Measurements from ENCODE around the gene LINGO4.

The LINGO4 gene

DNA sequence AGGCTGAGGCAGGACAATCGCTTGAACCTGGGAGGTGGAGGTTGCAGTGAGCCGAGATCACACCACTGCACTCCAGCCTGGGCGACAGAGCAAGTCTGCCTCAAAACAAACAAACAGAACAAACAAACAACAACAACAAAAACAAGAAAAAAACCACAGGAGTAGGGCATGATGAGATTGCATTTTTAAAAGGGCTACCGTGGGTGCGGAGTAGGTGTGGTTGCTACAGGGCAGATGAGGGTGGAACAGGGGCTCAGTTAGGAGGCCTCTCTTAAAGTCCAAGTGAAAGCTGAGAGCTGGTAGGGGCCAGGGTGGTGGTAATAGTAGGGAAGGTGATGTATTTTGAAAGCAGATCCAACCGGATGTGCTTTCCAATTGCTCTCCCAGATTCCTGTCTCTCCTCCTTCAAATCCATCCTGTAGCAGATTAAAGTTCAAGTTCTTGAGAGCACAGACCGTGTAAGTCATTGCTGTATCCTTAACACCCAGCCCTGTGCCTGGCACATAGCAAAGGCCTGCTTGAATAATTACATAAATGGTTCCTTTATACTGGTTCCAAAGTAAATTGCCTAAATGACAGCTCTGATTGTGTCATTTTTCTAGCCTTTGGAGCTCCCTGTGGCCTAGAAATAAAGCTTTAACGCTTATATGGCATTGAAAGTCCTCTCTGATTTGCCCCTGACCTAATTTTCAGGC is 4.2 kb upstream of the LINGO4 start:
- no CpG with 5 or more reads among the region's 8 CpGs for WGBS, 2 donors (ENCODE audit: extremely low coverage in 2 of 2, insufficient read length in 2 of 2, insufficient replicate concordance in 1 of 2)
- H3K36me3 ChIP-seq (replicated peaks in 1 of 2; ENCODE audit: control insufficient read depth in 2 of 2, insufficient read depth in 2 of 2, low read length in 2 of 2) = no peaks in the 10 kb centered on the region
- H3K4me1 ChIP-seq (ENCODE audit: control insufficient read depth in 2 of 2, insufficient read depth in 1 of 2, low read depth in 1 of 2, low read length in 2 of 2) = peaks cover 0 to 4% of the 10 kb centered on the region in 2 donors
- H2BK120ac ChIP-seq (ENCODE audit: low read depth, low read length) = no peak overlapping the region
- no peak overlapping the region for H2AK5ac ChIP-seq (ENCODE audit: low read depth, low read length)
- peaks cover 1% of the 10 kb centered on the region for H3K79me1 ChIP-seq (ENCODE audit: low read depth, low read length)
- H2AFZ ChIP-seq (ENCODE audit: low read length) = no peak overlapping the region
- H3K27me3 ChIP-seq (ENCODE audit: control insufficient read depth in 3 of 3, insufficient read depth in 3 of 3, low read depth in 1 of 3, low read length in 3 of 3) = peaks cover 0 to 84% (median 0%) of the 10 kb centered on the region in 3 experiments
- no peak overlapping the region for H4K91ac ChIP-seq (ENCODE audit: low read depth, low read length, poor library complexity)
- H3K9me3 ChIP-seq (replicated peaks in 1 of 2; ENCODE audit: control insufficient read depth in 2 of 2, insufficient read depth in 1 of 2, low read depth in 1 of 2, low read length in 2 of 2) = no peaks in the 10 kb centered on the region
- H3K4me3 ChIP-seq (ENCODE audit: low read length in 2 of 2) = no peak overlapping the region
- H4K8ac ChIP-seq (ENCODE audit: low read depth, low read length) = no peak overlapping the region
- H2BK15ac ChIP-seq (ENCODE audit: low read length) = no peak overlapping the region
- H2BK5ac ChIP-seq (ENCODE audit: low read length) = no peak overlapping the region
- no peak overlapping the region for H3K27ac ChIP-seq (replicated peaks; ENCODE audit: low read length)
- no peak overlapping the region for H3K9ac ChIP-seq (ENCODE audit: low read depth, low read length, poor library complexity)
- no peak overlapping the region for H3K23ac ChIP-seq (ENCODE audit: low read depth, low read length, poor library complexity)
- no peak overlapping the region for H3K18ac ChIP-seq (ENCODE audit: low read length)
- H2BK12ac ChIP-seq (ENCODE audit: low read length) = no peak overlapping the region
- DNase-seq (ENCODE audit: low spot score) = no peak
- no peak overlapping the region for H3K4ac ChIP-seq (ENCODE audit: low read length)
- H3K14ac ChIP-seq (ENCODE audit: low read length) = no peak overlapping the region
- no peak overlapping the region for H3K4me2 ChIP-seq (ENCODE audit: insufficient read depth, low read length, poor library complexity, severe bottlenecking)

DNA sequence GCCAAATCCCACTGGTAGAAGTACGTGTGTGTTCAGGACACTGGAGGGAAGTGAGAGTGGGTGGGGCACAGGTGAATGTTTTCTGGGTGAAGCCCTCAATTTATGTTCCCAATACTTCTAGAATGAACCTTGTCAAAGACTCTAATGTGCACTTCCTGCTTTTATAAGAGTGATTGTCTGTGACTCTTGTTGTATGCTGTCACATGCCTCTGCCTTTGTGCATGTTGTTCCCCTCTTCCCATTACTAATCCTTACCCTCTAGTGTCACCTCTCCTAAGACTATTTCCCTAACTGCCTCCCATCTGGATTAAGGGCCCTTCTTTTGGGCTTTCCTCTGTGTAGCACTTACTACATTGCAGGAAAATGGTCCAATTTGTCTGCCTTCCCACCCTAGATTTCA is 2.5 kb upstream of the LINGO4 start:
- H2BK120ac ChIP-seq (ENCODE audit: low read depth, low read length) = no peak overlapping the region
- no peak overlapping the region for H3K4me2 ChIP-seq (ENCODE audit: insufficient read depth, low read length, poor library complexity, severe bottlenecking)
- no peak overlapping the region for H2BK15ac ChIP-seq (ENCODE audit: low read length)
- peaks cover 0 to 85% (median 0%) of the 10 kb centered on the region in 3 experiments for H3K27me3 ChIP-seq (ENCODE audit: control insufficient read depth in 3 of 3, insufficient read depth in 3 of 3, low read depth in 1 of 3, low read length in 3 of 3)
- H2BK5ac ChIP-seq (ENCODE audit: low read length) = no peak overlapping the region
- no peak overlapping the region for H3K4ac ChIP-seq (ENCODE audit: low read length)
- H3K9me3 ChIP-seq (replicated peaks in 1 of 2; ENCODE audit: control insufficient read depth in 2 of 2, insufficient read depth in 1 of 2, low read depth in 1 of 2, low read length in 2 of 2) = no peaks in the 10 kb centered on the region
- H3K14ac ChIP-seq (ENCODE audit: low read length) = no peak overlapping the region
- no peak for DNase-seq (ENCODE audit: low spot score)
- no CpG with 5 or more reads among the region's 1 CpG for WGBS, 2 donors (ENCODE audit: extremely low coverage in 2 of 2, insufficient read length in 2 of 2, insufficient replicate concordance in 1 of 2)
- H3K23ac ChIP-seq (ENCODE audit: low read depth, low read length, poor library complexity) = no peak overlapping the region
- H2BK12ac ChIP-seq (ENCODE audit: low read length) = no peak overlapping the region
- no peaks in the 10 kb centered on the region for H3K36me3 ChIP-seq (replicated peaks in 1 of 2; ENCODE audit: control insufficient read depth in 2 of 2, insufficient read depth in 2 of 2, low read length in 2 of 2)
- no peak overlapping the region for H2AFZ ChIP-seq (ENCODE audit: low read length)
- no peak overlapping the region for H4K91ac ChIP-seq (ENCODE audit: low read depth, low read length, poor library complexity)
- peaks cover 1% of the 10 kb centered on the region for H3K79me1 ChIP-seq (ENCODE audit: low read depth, low read length)
- H3K4me1 ChIP-seq (ENCODE audit: control insufficient read depth in 2 of 2, insufficient read depth in 1 of 2, low read depth in 1 of 2, low read length in 2 of 2) = peaks cover 0 to 4% of the 10 kb centered on the region in 2 donors
- no peak overlapping the region for H3K18ac ChIP-seq (ENCODE audit: low read length)
- no peak overlapping the region for H3K4me3 ChIP-seq (ENCODE audit: low read length in 2 of 2)
- H2AK5ac ChIP-seq (ENCODE audit: low read depth, low read length) = no peak overlapping the region
- no peak overlapping the region for H4K8ac ChIP-seq (ENCODE audit: low read depth, low read length)
- H3K27ac ChIP-seq (replicated peaks; ENCODE audit: low read length) = no peak overlapping the region
- no peak overlapping the region for H3K9ac ChIP-seq (ENCODE audit: low read depth, low read length, poor library complexity)

DNA sequence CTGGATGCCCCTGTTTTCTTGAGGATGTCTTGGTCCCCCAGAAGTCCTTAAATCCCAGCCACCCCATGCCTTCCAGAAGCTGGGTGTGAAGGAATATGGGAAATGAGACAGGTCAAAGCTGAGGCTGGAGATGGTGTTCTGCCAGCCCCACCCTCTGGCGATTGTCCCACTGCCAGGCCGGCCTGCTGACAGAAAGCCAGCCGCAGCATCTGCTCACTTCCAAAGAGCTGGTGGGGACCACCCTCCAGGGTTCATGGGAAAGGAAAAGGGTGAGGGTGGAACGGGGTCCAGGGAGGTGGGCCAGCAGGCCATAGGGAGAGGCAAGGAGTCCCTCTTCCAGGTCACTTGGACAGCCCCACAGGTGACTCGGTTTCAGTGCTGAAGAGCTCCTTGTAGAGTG is 1.9 kb upstream of the LINGO4 start:
- Histone ChIP-seq H3K4me3 (ENCODE audit: low read length in 2 of 2) (no peak overlapping the region), H3K4me1 (ENCODE audit: control insufficient read depth in 2 of 2, insufficient read depth in 1 of 2, low read depth in 1 of 2, low read length in 2 of 2) (peaks cover 0 to 4% of the 10 kb centered on the region in 2 donors), H3K9me3 (replicated peaks in 1 of 2; ENCODE audit: control insufficient read depth in 2 of 2, insufficient read depth in 1 of 2, low read depth in 1 of 2, low read length in 2 of 2) (no peaks in the 10 kb centered on the region), H2AK5ac (ENCODE audit: low read depth, low read length) (no peak overlapping the region), H2BK12ac (ENCODE audit: low read length) (no peak overlapping the region), H3K18ac (ENCODE audit: low read length) (no peak overlapping the region), H3K27me3 (ENCODE audit: control insufficient read depth in 3 of 3, insufficient read depth in 3 of 3, low read depth in 1 of 3, low read length in 3 of 3) (peaks cover 0 to 85% (median 0%) of the 10 kb centered on the region in 3 experiments), H2AFZ (ENCODE audit: low read length) (no peak overlapping the region), H2BK15ac (ENCODE audit: low read length) (no peak overlapping the region), H3K23ac (ENCODE audit: low read depth, low read length, poor library complexity) (no peak overlapping the region), H3K79me1 (ENCODE audit: low read depth, low read length) (peaks cover 1% of the 10 kb centered on the region), H2BK5ac (ENCODE audit: low read length) (no peak overlapping the region), H3K9ac (ENCODE audit: low read depth, low read length, poor library complexity) (no peak overlapping the region), H3K4ac (ENCODE audit: low read length) (no peak overlapping the region), H4K8ac (ENCODE audit: low read depth, low read length) (no peak overlapping the region), H3K14ac (ENCODE audit: low read length) (no peak overlapping the region), H3K4me2 (ENCODE audit: insufficient read depth, low read length, poor library complexity, severe bottlenecking) (no peak overlapping the region), H4K91ac (ENCODE audit: low read depth, low read length, poor library complexity) (no peak overlapping the region), H3K36me3 (replicated peaks in 1 of 2; ENCODE audit: control insufficient read depth in 2 of 2, insufficient read depth in 2 of 2, low read length in 2 of 2) (no peaks in the 10 kb centered on the region), H2BK120ac (ENCODE audit: low read depth, low read length) (no peak overlapping the region), H3K27ac (replicated peaks; ENCODE audit: low read length) (no peak overlapping the region)
- DNase-seq (ENCODE audit: low spot score) = no peak
- WGBS, 2 donors (ENCODE audit: extremely low coverage in 2 of 2, insufficient read length in 2 of 2, insufficient replicate concordance in 1 of 2) = no CpG with 5 or more reads among the region's 5 CpGs

DNA sequence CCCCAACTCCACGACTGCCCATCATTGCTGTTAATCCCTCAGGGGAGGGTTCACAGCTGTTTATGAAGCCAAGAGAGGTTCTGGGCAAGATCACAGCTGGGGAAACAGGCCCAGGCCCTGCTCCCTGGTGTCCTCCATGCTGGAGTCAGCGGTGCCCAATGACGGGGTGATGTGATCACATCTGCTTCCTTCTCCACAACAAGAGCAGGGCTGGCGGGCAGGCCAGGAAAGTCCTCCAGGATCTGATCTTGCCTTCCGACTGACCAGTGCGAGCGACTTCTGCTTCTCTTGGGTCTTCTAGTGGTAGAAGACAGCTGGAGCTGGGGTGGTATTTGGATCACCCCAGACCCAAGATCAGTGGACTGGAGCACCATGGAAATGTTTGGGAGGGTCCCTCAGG is 951 bp upstream of the LINGO4 start:
- H2BK15ac ChIP-seq (ENCODE audit: low read length) = no peak overlapping the region
- no CpG with 5 or more reads among the region's 7 CpGs for WGBS, 2 donors (ENCODE audit: extremely low coverage in 2 of 2, insufficient read length in 2 of 2, insufficient replicate concordance in 1 of 2)
- H3K9me3 ChIP-seq (replicated peaks in 1 of 2; ENCODE audit: control insufficient read depth in 2 of 2, insufficient read depth in 1 of 2, low read depth in 1 of 2, low read length in 2 of 2) = no peaks in the 10 kb centered on the region
- H3K36me3 ChIP-seq (replicated peaks in 1 of 2; ENCODE audit: control insufficient read depth in 2 of 2, insufficient read depth in 2 of 2, low read length in 2 of 2) = no peaks in the 10 kb centered on the region
- no peak overlapping the region for H3K9ac ChIP-seq (ENCODE audit: low read depth, low read length, poor library complexity)
- H2BK5ac ChIP-seq (ENCODE audit: low read length) = no peak overlapping the region
- no peak for DNase-seq (ENCODE audit: low spot score)
- H3K27me3 ChIP-seq (ENCODE audit: control insufficient read depth in 3 of 3, insufficient read depth in 3 of 3, low read depth in 1 of 3, low read length in 3 of 3) = peaks cover 0 to 85% (median 0%) of the 10 kb centered on the region in 3 experiments
- no peak overlapping the region for H2AFZ ChIP-seq (ENCODE audit: low read length)
- H3K79me1 ChIP-seq (ENCODE audit: low read depth, low read length) = peaks cover 1% of the 10 kb centered on the region
- no peak overlapping the region for H4K8ac ChIP-seq (ENCODE audit: low read depth, low read length)
- H3K18ac ChIP-seq (ENCODE audit: low read length) = peak overlapping the region; percentile 48
- no peak overlapping the region for H3K23ac ChIP-seq (ENCODE audit: low read depth, low read length, poor library complexity)
- no peak overlapping the region for H2BK12ac ChIP-seq (ENCODE audit: low read length)
- H2BK120ac ChIP-seq (ENCODE audit: low read depth, low read length) = no peak overlapping the region
- H3K4me1 ChIP-seq (ENCODE audit: control insufficient read depth in 2 of 2, insufficient read depth in 1 of 2, low read depth in 1 of 2, low read length in 2 of 2) = peaks cover 0 to 4% of the 10 kb centered on the region in 2 donors
- no peak overlapping the region for H2AK5ac ChIP-seq (ENCODE audit: low read depth, low read length)
- H3K4ac ChIP-seq (ENCODE audit: low read length) = no peak overlapping the region
- H3K14ac ChIP-seq (ENCODE audit: low read length) = no peak overlapping the region
- no peak overlapping the region for H3K27ac ChIP-seq (replicated peaks; ENCODE audit: low read length)
- H3K4me2 ChIP-seq (ENCODE audit: insufficient read depth, low read length, poor library complexity, severe bottlenecking) = no peak overlapping the region
- H3K4me3 ChIP-seq (ENCODE audit: low read length in 2 of 2) = no peak overlapping the region
- H4K91ac ChIP-seq (ENCODE audit: low read depth, low read length, poor library complexity) = no peak overlapping the region

Measured in neuronal stem cell (in vitro differentiated cells).